C4-2B (cell line): ENCODE measurements around the gene IFIT1B.

Source experiments
- ZFX ChIP-seq: fragments of 450-650 bp; IDR thresholded peaks from 2 replicates; pipeline ENCODE4 v1.6.1; 2017
- TF ChIP-seq, protein P1 (sequence below): fragments of 450-650 bp; conservative IDR thresholded peaks from 2 replicates; pipeline ENCODE4 v1.5.1; 2017; ENCODE audit warnings: mild to moderate bottlenecking

GRCh38 chr10:89351780-89352597 is 25.9 kb upstream of the IFIT1B start:
- TF ChIP-seq, protein P1, sequence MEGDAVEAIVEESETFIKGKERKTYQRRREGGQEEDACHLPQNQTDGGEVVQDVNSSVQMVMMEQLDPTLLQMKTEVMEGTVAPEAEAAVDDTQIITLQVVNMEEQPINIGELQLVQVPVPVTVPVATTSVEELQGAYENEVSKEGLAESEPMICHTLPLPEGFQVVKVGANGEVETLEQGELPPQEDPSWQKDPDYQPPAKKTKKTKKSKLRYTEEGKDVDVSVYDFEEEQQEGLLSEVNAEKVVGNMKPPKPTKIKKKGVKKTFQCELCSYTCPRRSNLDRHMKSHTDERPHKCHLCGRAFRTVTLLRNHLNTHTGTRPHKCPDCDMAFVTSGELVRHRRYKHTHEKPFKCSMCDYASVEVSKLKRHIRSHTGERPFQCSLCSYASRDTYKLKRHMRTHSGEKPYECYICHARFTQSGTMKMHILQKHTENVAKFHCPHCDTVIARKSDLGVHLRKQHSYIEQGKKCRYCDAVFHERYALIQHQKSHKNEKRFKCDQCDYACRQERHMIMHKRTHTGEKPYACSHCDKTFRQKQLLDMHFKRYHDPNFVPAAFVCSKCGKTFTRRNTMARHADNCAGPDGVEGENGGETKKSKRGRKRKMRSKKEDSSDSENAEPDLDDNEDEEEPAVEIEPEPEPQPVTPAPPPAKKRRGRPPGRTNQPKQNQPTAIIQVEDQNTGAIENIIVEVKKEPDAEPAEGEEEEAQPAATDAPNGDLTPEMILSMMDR = no peak
- TF ChIP-seq ZFX = no peak
